HepG2 (cell line): ENCODE measurements around the gene SHISA7. TPM values are rescaled to one million over a fixed set of nuclear protein-coding genes. Genes with fewer than 3 reads are reported as not detected.

Experiments
- GFI1 ChIP-seq: sonication (generic); formaldehyde crosslinking; IDR thresholded peaks from 2 replicates; pipeline ENCODE4 v1.5.0; 2020; ENCODE audit warnings: missing genetic modification reagents, mild to moderate bottlenecking, borderline replicate concordance
- HNRNPL ChIP-seq: fragments of 200-400 bp; formaldehyde crosslinking; IDR thresholded peaks from 2 replicates; pipeline ENCODE4 v1.6.1; 2017; ENCODE audit warnings: mild to moderate bottlenecking, low read depth, low read length
- ISL2 ChIP-seq: sonication (generic); formaldehyde crosslinking; IDR thresholded peaks from 2 replicates; pipeline ENCODE4 v1.5.0; 2020; ENCODE audit warnings: missing genetic modification reagents
- KLF11 ChIP-seq: IDR thresholded peaks from 2 replicates; pipeline ENCODE4 v1.6.1; 2016; ENCODE audit warnings: missing compliant biosample characterization
- MED13 ChIP-seq: sonication (generic); formaldehyde crosslinking; IDR thresholded peaks from 2 replicates; pipeline ENCODE4 v1.5.0; 2020; ENCODE audit warnings: missing genetic modification reagents
- NCOR1 ChIP-seq: fragments of 200-600 bp; sonication (generic); IDR thresholded peaks from 2 replicates; pipeline ENCODE4 v1.7.0; 2017; ENCODE audit warnings: antibody characterized with exemption, low read length, borderline replicate concordance
- POLR2A ChIP-seq, 2 experiments: IDR thresholded peaks; 2 replicates each; pipeline ENCODE4 v1.6.1; 2011; ENCODE audit warnings: low read depth in 2 of 2, low read length in 2 of 2, mild to moderate bottlenecking in 1 of 2, moderate library complexity in 1 of 2; ENCODE audit not compliant: insufficient read depth in 1 of 2
- SALL1 ChIP-seq: sonication (generic); formaldehyde crosslinking; IDR thresholded peaks from 2 replicates; pipeline ENCODE4 v1.8.0; 2022; ENCODE audit warnings: mild to moderate bottlenecking, missing genetic modification reagents
- ZNF562 ChIP-seq: sonication (generic); formaldehyde crosslinking; IDR thresholded peaks from 2 replicates; pipeline ENCODE4 v1.8.0; 2022; ENCODE audit warnings: missing genetic modification reagents, borderline replicate concordance
- ZNF569 ChIP-seq: sonication (generic); formaldehyde crosslinking; IDR thresholded peaks from 2 replicates; pipeline ENCODE4 v1.5.0; 2020; ENCODE audit warnings: mild to moderate bottlenecking, missing genetic modification reagents, moderate library complexity, borderline replicate concordance
- ZNF572 ChIP-seq: sonication (generic); formaldehyde crosslinking; IDR thresholded peaks from 2 replicates; pipeline ENCODE4 v1.5.1; 2020; ENCODE audit warnings: mild to moderate bottlenecking, missing genetic modification reagents
- ZNF672 ChIP-seq: sonication (generic); formaldehyde crosslinking; IDR thresholded peaks from 2 replicates; pipeline ENCODE4 v1.8.1; 2022; ENCODE audit warnings: missing genetic modification reagents
- ZNF792 ChIP-seq: IDR thresholded peaks from 2 replicates; pipeline ENCODE4 v1.6.1; 2016
- polyA plus RNA-seq, 8 experiments: library from polyadenylated mRNA; depleted of rRNA in 3 of 8; stranded (reverse) in 7 of 8; unstranded in 1 of 8; fragments of >200 nt; fragmentation: Illumina TruSeq in 4 of 8; extraction: Trizol in 4 of 8; gene quantifications; 2 replicates each; pipeline versions ENCODE4 v1.2.1 to v1.2.3, GENCODE V29; 2011 to 2016; ENCODE audit warnings: low read depth in 4 of 8, missing spikeins in 1 of 8, mixed read lengths in 1 of 8; ENCODE audit not compliant: insufficient read depth in 1 of 8
- total RNA-seq, 5 experiments: library from RNA; depleted of rRNA; stranded (reverse); fragments of >200 nt; fragmentation: Illumina TruSeq; extraction: Trizol; gene quantifications; 2 replicates each; pipeline ENCODE4 v1.2.3, GENCODE V29; 2016; ENCODE audit warnings: low read depth in 1 of 5
- TF ChIP-seq, protein P1 (sequence below): IDR thresholded peaks from 2 replicates; pipeline ENCODE4 v1.6.1; 2016
- TF ChIP-seq, protein P2 (sequence below): sonication (generic); formaldehyde crosslinking; IDR thresholded peaks from 2 replicates; pipeline ENCODE4 v1.5.1; 2020; ENCODE audit warnings: mild to moderate bottlenecking, missing genetic modification reagents, moderate library complexity
- TF ChIP-seq, protein P3 (sequence below): sonication (generic); formaldehyde crosslinking; IDR thresholded peaks from 2 replicates; pipeline ENCODE4 v1.4.0; 2020; ENCODE audit warnings: low read depth, mild to moderate bottlenecking, missing genetic modification reagents

Gene SHISA7
- total and polyA plus RNA-seq, 2 of the 13 experiments (the other 11 are each of a cell fraction or from before 2014, with no cell fraction given) = not detected

DNA sequence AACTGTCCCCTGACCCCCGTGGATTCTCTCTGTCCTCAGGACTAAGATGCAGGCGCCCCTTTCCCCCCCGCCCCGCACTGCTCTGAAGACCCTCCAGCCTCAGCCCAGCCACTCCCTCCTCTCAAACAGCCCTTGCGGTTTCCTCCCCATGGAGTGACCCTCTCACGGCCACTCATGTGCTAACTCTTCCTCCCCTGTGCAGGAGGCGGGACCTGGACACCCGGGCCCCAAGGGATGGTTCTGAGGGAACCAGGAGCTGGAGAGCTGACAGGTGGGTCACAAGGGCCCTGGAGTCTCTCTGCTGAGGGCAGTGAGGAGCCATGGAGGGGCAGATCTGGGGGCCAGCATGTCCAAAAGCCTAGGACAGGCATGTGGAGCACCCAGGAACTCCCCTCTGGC is 16.4 kb upstream of the SHISA7 start (continued):
- TF ChIP-seq, protein P1, sequence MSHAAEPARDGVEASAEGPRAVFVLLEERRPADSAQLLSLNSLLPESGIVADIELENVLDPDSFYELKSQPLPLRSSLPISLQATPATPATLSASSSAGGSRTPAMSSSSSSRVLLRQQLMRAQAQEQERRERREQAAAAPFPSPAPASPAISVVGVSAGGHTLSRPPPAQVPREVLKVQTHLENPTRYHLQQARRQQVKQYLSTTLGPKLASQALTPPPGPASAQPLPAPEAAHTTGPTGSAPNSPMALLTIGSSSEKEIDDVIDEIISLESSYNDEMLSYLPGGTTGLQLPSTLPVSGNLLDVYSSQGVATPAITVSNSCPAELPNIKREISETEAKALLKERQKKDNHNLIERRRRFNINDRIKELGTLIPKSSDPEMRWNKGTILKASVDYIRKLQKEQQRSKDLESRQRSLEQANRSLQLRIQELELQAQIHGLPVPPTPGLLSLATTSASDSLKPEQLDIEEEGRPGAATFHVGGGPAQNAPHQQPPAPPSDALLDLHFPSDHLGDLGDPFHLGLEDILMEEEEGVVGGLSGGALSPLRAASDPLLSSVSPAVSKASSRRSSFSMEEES (CRISPR knock-in tag) = no peak
- TF ChIP-seq SALL1 (CRISPR knock-in tag) (peak; percentile 34; the same call in 1 of the 2 replicates), GFI1 (CRISPR knock-in tag) (no peak), ZNF562 (CRISPR knock-in tag) (no peak), NCOR1 (no peak), MED13 (CRISPR knock-in tag) (no peak), POLR2A (IDR thresholded peaks at IDR 0.05; ENCODE audit: insufficient read depth in 1 of 2, low read depth in 2 of 2, low read length in 2 of 2) (peak in 1 of 2 experiments; percentile 21; a peak in 1 of 4 replicates), ISL2 (no peak), ZNF792 (no peak), ZNF572 (CRISPR knock-in tag) (no peak), HNRNPL (no peak), ZNF569 (CRISPR knock-in tag) (no peak), ZNF672 (no peak), KLF11 (CRISPR knock-in tag) (no peak)
- TF ChIP-seq, protein P2, sequence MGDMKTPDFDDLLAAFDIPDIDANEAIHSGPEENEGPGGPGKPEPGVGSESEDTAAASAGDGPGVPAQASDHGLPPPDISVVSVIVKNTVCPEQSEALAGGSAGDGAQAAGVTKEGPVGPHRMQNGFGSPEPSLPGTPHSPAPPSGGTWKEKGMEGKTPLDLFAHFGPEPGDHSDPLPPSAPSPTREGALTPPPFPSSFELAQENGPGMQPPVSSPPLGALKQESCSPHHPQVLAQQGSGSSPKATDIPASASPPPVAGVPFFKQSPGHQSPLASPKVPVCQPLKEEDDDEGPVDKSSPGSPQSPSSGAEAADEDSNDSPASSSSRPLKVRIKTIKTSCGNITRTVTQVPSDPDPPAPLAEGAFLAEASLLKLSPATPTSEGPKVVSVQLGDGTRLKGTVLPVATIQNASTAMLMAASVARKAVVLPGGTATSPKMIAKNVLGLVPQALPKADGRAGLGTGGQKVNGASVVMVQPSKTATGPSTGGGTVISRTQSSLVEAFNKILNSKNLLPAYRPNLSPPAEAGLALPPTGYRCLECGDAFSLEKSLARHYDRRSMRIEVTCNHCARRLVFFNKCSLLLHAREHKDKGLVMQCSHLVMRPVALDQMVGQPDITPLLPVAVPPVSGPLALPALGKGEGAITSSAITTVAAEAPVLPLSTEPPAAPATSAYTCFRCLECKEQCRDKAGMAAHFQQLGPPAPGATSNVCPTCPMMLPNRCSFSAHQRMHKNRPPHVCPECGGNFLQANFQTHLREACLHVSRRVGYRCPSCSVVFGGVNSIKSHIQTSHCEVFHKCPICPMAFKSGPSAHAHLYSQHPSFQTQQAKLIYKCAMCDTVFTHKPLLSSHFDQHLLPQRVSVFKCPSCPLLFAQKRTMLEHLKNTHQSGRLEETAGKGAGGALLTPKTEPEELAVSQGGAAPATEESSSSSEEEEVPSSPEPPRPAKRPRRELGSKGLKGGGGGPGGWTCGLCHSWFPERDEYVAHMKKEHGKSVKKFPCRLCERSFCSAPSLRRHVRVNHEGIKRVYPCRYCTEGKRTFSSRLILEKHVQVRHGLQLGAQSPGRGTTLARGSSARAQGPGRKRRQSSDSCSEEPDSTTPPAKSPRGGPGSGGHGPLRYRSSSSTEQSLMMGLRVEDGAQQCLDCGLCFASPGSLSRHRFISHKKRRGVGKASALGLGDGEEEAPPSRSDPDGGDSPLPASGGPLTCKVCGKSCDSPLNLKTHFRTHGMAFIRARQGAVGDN (CRISPR knock-in tag) = peak; percentile 60
- TF ChIP-seq, protein P3, sequence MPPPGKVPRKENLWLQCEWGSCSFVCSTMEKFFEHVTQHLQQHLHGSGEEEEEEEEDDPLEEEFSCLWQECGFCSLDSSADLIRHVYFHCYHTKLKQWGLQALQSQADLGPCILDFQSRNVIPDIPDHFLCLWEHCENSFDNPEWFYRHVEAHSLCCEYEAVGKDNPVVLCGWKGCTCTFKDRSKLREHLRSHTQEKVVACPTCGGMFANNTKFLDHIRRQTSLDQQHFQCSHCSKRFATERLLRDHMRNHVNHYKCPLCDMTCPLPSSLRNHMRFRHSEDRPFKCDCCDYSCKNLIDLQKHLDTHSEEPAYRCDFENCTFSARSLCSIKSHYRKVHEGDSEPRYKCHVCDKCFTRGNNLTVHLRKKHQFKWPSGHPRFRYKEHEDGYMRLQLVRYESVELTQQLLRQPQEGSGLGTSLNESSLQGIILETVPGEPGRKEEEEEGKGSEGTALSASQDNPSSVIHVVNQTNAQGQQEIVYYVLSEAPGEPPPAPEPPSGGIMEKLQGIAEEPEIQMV = no peak
- TF ChIP-seq, all 625 proteins: peak for 6
